IgD-negative memory B cell (primary cell): Measurements from ENCODE around the gene DBX1. TPM values are rescaled to one million over a fixed set of nuclear protein-coding genes. Genes with fewer than 3 reads are reported as not detected.
"Not testable (repeated sequence)": the region's sequence is repeated elsewhere in the genome, so short reads cannot be mapped to it uniquely, and the experiment has no call there.

Source experiments
- H3K27ac Mint-ChIP-seq, 3 donors: one replicate each; pipeline ENCODE4 v1.8.0; 2020 to 2022; ENCODE audit warnings: mild to moderate bottlenecking in 3 of 3, mixed read lengths in 3 of 3, moderate library complexity in 1 of 3
- H3K27me3 Mint-ChIP-seq: one replicate; pipeline ENCODE4 v1.8.0; 2021; ENCODE audit warnings: mixed read lengths
- H3K36me3 Mint-ChIP-seq: one replicate; pipeline ENCODE4 v1.8.0; 2020; ENCODE audit warnings: mild to moderate bottlenecking, mixed read lengths
- H3K4me1 Mint-ChIP-seq, 3 donors: one replicate each; pipeline ENCODE4 v1.8.0; 2020 to 2022; ENCODE audit warnings: mixed read lengths in 3 of 3, mild to moderate bottlenecking in 1 of 3
- H3K4me3 Mint-ChIP-seq, 4 donors: one replicate each; pipeline ENCODE4 v1.8.0; 2020 to 2022; ENCODE audit warnings: mild to moderate bottlenecking in 4 of 4, mixed read lengths in 4 of 4, moderate library complexity in 3 of 4
- H3K9me3 Mint-ChIP-seq, 3 donors: one replicate each; pipeline ENCODE4 v1.8.0; 2020 to 2021; ENCODE audit warnings: mixed read lengths in 3 of 3, mild to moderate bottlenecking in 1 of 3
- polyA plus RNA-seq: library from polyadenylated mRNA; unstranded; fragments of 300-500 nt; fragmentation: Illumina TruSeq; gene quantifications from one replicate; pipeline ENCODE4 v1.2.3, GENCODE V29; 2021

DBX1 gene
- not detected for polyA plus RNA-seq

GRCh38 chr11:20160425-20161229 lies at the start of gene DBX1:
DBX1 (minus strand) TSS chr11:20160475; CDS start chr11:20160324, 151 bp downstream.
- Mint-ChIP-seq H3K4me1 (peaks cover 9 to 14% (median 10%) of the 10 kb centered on the region in 3 donors), H3K27me3 (peaks cover 65% of the 10 kb centered on the region), H3K27ac (peak within 1 kb of the TSS; percentile 84 to 88 (median 85)), H3K36me3 (no peaks in the 10 kb centered on the region), H3K9me3 (peaks cover 5 to 17% (median 10%) of the 10 kb centered on the region in 3 donors), H3K4me3 (peak within 1 kb of the TSS in 3 of 4 donors; percentile 22 to 43 (median 26))

GRCh38 chr11:20208622-20209111 lies 48.4 kb upstream of the DBX1 start:
- peak overlapping the region in 1 of 4 donors; percentile 27 for H3K4me3 Mint-ChIP-seq
- no peaks in the 10 kb centered on the region for H3K36me3 Mint-ChIP-seq
- H3K9me3 Mint-ChIP-seq: peaks cover 0 to 5% (median 3%) of the 10 kb centered on the region in 3 donors
- H3K4me1 Mint-ChIP-seq: peaks cover 0 to 4% (median 0%) of the 10 kb centered on the region in 3 donors
- peaks cover 26% of the 10 kb centered on the region for H3K27me3 Mint-ChIP-seq
- no peak overlapping the region for H3K27ac Mint-ChIP-seq

- no peak overlapping the region for H3K27ac Mint-ChIP-seq
- H3K4me1 Mint-ChIP-seq: peaks cover 0 to 4% (median 0%) of the 10 kb centered on the region in 3 donors
- H3K27me3 Mint-ChIP-seq: peaks cover 28% of the 10 kb centered on the region
- H3K9me3 Mint-ChIP-seq: peaks cover 0 to 5% (median 3%) of the 10 kb centered on the region in 3 donors
- no peaks in the 10 kb centered on the region for H3K36me3 Mint-ChIP-seq
- peak overlapping the region in 1 of 4 donors; percentile 27 for H3K4me3 Mint-ChIP-seq
Observed at GRCh38 chr11:20207781-20208621, 47.7 kb upstream of the DBX1 start.

GRCh38 chr11:20205807-20206206 lies 45.5 kb upstream of the DBX1 start:
- H3K27me3 Mint-ChIP-seq: peaks cover 33% of the 10 kb centered on the region

GRCh38 chr11:20204681-20205080 lies 44.4 kb upstream of the DBX1 start:
- Mint-ChIP-seq H3K9me3 (peaks cover 3 to 7% (median 3%) of the 10 kb centered on the region in 3 donors), H3K27me3 (peaks cover 32% of the 10 kb centered on the region), H3K4me1 (peaks cover 0 to 4% (median 0%) of the 10 kb centered on the region in 3 donors), H3K36me3 (peaks cover 1% of the 10 kb centered on the region), H3K27ac (no peak overlapping the region), H3K4me3 (no peak overlapping the region)

More at GRCh38 chr11:20205807-20206206, 45.5 kb upstream of the DBX1 start:
- Mint-ChIP-seq H3K4me3 (no peak overlapping the region), H3K36me3 (peaks cover 1% of the 10 kb centered on the region), H3K9me3 (peaks cover 3 to 7% (median 3%) of the 10 kb centered on the region in 3 donors), H3K4me1 (peaks cover 0 to 4% (median 0%) of the 10 kb centered on the region in 3 donors), H3K27ac (no peak overlapping the region)

GRCh38 chr11:20203831-20204230 lies 43.6 kb upstream of the DBX1 start:
- Mint-ChIP-seq H3K27me3 (peaks cover 26% of the 10 kb centered on the region), H3K4me3 (no peak overlapping the region)

GRCh38 chr11:20201231-20201630 lies 41.0 kb upstream of the DBX1 start:
- Mint-ChIP-seq H3K4me1 (no peaks in the 10 kb centered on the region), H3K36me3 (peaks cover 1% of the 10 kb centered on the region), H3K27ac (no peak overlapping the region), H3K9me3 (peaks cover 0 to 4% (median 3%) of the 10 kb centered on the region in 3 donors), H3K27me3 (peaks cover 8% of the 10 kb centered on the region), H3K4me3 (no peak overlapping the region)

More at GRCh38 chr11:20203831-20204230, 43.6 kb upstream of the DBX1 start:
- Mint-ChIP-seq H3K36me3 (peaks cover 1% of the 10 kb centered on the region), H3K4me1 (peaks cover 0 to 4% (median 0%) of the 10 kb centered on the region in 3 donors), H3K9me3 (peaks cover 3 to 7% (median 3%) of the 10 kb centered on the region in 3 donors), H3K27ac (no peak overlapping the region)

GRCh38 chr11:20200331-20200955 lies 40.2 kb upstream of the DBX1 start:
- H3K4me1 Mint-ChIP-seq, H3K27me3 Mint-ChIP-seq, H3K27ac Mint-ChIP-seq: not testable (repeated sequence)

GRCh38 chr11:20197881-20198280 lies 37.6 kb upstream of the DBX1 start:
- Mint-ChIP-seq H3K27ac (no peak overlapping the region), H3K27me3 (peaks cover 7% of the 10 kb centered on the region), H3K4me1 (no peaks in the 10 kb centered on the region), H3K4me3 (no peak overlapping the region), H3K9me3 (peaks cover 0 to 3% (median 2%) of the 10 kb centered on the region in 3 donors), H3K36me3 (peaks cover 1% of the 10 kb centered on the region)

More at GRCh38 chr11:20200331-20200955, 40.2 kb upstream of the DBX1 start:
- not testable (repeated sequence) for H3K9me3 Mint-ChIP-seq, H3K36me3 Mint-ChIP-seq, H3K4me3 Mint-ChIP-seq

GRCh38 chr11:20194470-20194869 lies 34.2 kb upstream of the DBX1 start:
- Mint-ChIP-seq H3K9me3 (no peaks in the 10 kb centered on the region), H3K27me3 (peaks cover 1% of the 10 kb centered on the region), H3K27ac (no peak overlapping the region), H3K4me3 (no peak overlapping the region), H3K4me1 (no peaks in the 10 kb centered on the region), H3K36me3 (no peaks in the 10 kb centered on the region)

GRCh38 chr11:20193307-20193706 lies 33.0 kb upstream of the DBX1 start:
- Mint-ChIP-seq H3K4me3 (no peak overlapping the region), H3K27ac (no peak overlapping the region), H3K4me1 (no peaks in the 10 kb centered on the region), H3K36me3 (no peaks in the 10 kb centered on the region), H3K27me3 (peaks cover 1% of the 10 kb centered on the region), H3K9me3 (no peaks in the 10 kb centered on the region)

- Mint-ChIP-seq H3K9me3 (no peaks in the 10 kb centered on the region), H3K27me3 (peaks cover 1% of the 10 kb centered on the region), H3K4me3 (no peak overlapping the region), H3K27ac (no peak overlapping the region), H3K4me1 (no peaks in the 10 kb centered on the region), H3K36me3 (no peaks in the 10 kb centered on the region)
Observed at GRCh38 chr11:20192641-20193040, 32.4 kb upstream of the DBX1 start.

GRCh38 chr11:20192151-20192550 lies 31.9 kb upstream of the DBX1 start:
- peaks cover 1% of the 10 kb centered on the region for H3K27me3 Mint-ChIP-seq
- no peaks in the 10 kb centered on the region for H3K36me3 Mint-ChIP-seq

GRCh38 chr11:20178976-20179375 lies 18.7 kb upstream of the DBX1 start:
- Mint-ChIP-seq H3K4me1 (no peaks in the 10 kb centered on the region), H3K9me3 (peaks cover 0 to 8% (median 8%) of the 10 kb centered on the region in 3 donors), H3K4me3 (no peak overlapping the region), H3K27me3 (peaks cover 12% of the 10 kb centered on the region), H3K36me3 (no peaks in the 10 kb centered on the region), H3K27ac (peak overlapping the region in 1 of 3 donors; percentile 0)

More at GRCh38 chr11:20192151-20192550, 31.9 kb upstream of the DBX1 start:
- Mint-ChIP-seq H3K9me3 (no peaks in the 10 kb centered on the region), H3K27ac (no peak overlapping the region), H3K4me3 (no peak overlapping the region), H3K4me1 (no peaks in the 10 kb centered on the region)
